ENCODE results near the gene NPAS3.

DNA sequence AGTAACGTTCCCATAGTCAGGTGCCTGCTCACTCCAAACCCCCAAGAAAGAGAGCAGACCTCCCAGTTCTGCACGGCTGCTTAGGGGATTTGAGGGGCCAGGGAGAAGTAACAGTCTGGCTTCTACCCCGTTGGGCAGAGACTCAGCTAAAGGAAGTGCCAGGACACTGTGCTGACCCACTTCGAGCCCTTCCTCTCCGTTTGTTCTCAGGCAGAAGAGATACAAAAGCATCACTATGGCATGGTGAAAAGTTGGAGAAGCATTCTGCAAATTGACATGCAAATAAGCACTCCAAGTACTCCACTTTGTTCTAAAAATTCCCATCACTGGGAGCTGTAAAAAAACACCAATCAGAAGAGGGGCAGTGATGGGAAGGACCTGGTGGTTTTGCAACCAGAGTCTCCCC lies 773.1 kb downstream of the NPAS3 start:
- TF ChIP-seq POLR2AphosphoS5 (IDR thresholded peaks at IDR 0.05; ENCODE audit: low read depth, low read length) (no peak), POLR2A (IDR thresholded peaks at IDR 0.05; ENCODE audit: low read depth, low read length) (no peak), TAF1 (IDR thresholded peaks at IDR 0.05; ENCODE audit: low read depth, low read length) (no peak), SPI1 (IDR thresholded peaks at IDR 0.05; ENCODE audit: low read depth, low read length) (no peak), PAX5 (IDR thresholded peaks at IDR 0.05; ENCODE audit: insufficient read depth, low read length, severe bottlenecking) (no peak)
